Brain microvascular endothelial cell (primary cell): ENCODE data around the gene CCDC9B.

ENCODE experiments used
- DNase-seq: peaks from one replicate; pipeline ENCODE4 v3.0.0-alpha.2; 2020
- H3K27ac ChIP-seq: fragments of 250-450 bp; sonication (Bioruptor Pico); 2 replicates; pipeline ENCODE4 v1.5.1; 2020; ENCODE audit warnings: mild to moderate bottlenecking, moderate library complexity
- H3K27me3 ChIP-seq: fragments of 250-450 bp; sonication (Bioruptor Pico); replicated peaks from 2 replicates; pipeline ENCODE4 v1.5.1; 2020; ENCODE audit warnings: mild to moderate bottlenecking
- H3K36me3 ChIP-seq: fragments of 250-450 bp; sonication (Bioruptor Pico); replicated peaks from 2 replicates; pipeline ENCODE4 v1.5.1; 2020; ENCODE audit warnings: mild to moderate bottlenecking
- H3K4me3 ChIP-seq: 2 replicates; pipeline ENCODE4 v1.5.1; 2011; ENCODE audit warnings: low read depth, mild to moderate bottlenecking, control low read depth, low read length, moderate library complexity
- in situ Hi-C: cut with HindIII; loops from 2 replicates; pipeline ENCODE4 v1.10.0; 2017; ENCODE audit warnings: low sequenced_read_pairs, low pct_ligation_motif_present
- TF ChIP-seq, protein P1 (sequence below): IDR thresholded peaks from 2 replicates; pipeline ENCODE4 v1.5.1; 2011; ENCODE audit warnings: low read depth, mild to moderate bottlenecking, moderate library complexity, low read length, control low read depth, inconsistent platforms; ENCODE audit errors: missing control alignments

The CCDC9B gene

GRCh38 chr15:40327457-40327856, 13.3 kb downstream of the CCDC9B start:
- TF ChIP-seq, protein P1, sequence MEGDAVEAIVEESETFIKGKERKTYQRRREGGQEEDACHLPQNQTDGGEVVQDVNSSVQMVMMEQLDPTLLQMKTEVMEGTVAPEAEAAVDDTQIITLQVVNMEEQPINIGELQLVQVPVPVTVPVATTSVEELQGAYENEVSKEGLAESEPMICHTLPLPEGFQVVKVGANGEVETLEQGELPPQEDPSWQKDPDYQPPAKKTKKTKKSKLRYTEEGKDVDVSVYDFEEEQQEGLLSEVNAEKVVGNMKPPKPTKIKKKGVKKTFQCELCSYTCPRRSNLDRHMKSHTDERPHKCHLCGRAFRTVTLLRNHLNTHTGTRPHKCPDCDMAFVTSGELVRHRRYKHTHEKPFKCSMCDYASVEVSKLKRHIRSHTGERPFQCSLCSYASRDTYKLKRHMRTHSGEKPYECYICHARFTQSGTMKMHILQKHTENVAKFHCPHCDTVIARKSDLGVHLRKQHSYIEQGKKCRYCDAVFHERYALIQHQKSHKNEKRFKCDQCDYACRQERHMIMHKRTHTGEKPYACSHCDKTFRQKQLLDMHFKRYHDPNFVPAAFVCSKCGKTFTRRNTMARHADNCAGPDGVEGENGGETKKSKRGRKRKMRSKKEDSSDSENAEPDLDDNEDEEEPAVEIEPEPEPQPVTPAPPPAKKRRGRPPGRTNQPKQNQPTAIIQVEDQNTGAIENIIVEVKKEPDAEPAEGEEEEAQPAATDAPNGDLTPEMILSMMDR: no peak
- no peaks in the 10 kb centered on the region for H3K27me3 ChIP-seq
- in situ Hi-C loops: no loop called here
- peak overlapping the region; percentile 80 for H3K27ac ChIP-seq
- no peak for DNase-seq
- H3K36me3 ChIP-seq: no peaks in the 10 kb centered on the region
- no peak overlapping the region for H3K4me3 ChIP-seq

- no peak for DNase-seq
- Histone ChIP-seq H3K4me3 (no peak overlapping the region), H3K27ac (no peak overlapping the region), H3K27me3 (no peaks in the 10 kb centered on the region), H3K36me3 (no peaks in the 10 kb centered on the region)
- in situ Hi-C loops: no loop called here
- TF ChIP-seq, protein P1: no peak
Measured at GRCh38 chr15:40325700-40326099, 15.0 kb downstream of the CCDC9B start.

DNA sequence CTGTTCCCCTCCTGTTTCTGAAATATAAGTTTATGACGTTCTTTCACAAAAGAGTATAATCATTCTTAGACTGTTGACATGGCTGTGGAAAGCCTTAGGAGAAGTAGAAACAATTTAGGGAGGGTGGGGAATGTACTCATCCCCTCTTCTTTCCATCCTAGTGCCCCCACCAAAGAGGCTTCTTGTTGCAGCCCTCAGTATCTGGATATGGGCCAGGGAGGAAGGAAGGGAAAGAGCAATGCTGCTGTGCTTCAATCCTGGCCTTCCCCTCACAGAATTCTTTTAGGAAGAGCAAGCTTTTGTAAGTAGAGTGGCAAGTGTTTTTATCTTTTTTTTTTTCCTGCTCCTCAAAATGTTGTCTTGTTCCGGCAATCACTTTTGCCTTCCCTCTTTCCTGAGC, 15.6 kb downstream of the CCDC9B start:
- in situ Hi-C loops: no loop called here
- H3K4me3 ChIP-seq: peak overlapping the region; percentile 69
- DNase-seq: no peak
- TF ChIP-seq, protein P1: no peak
- no peaks in the 10 kb centered on the region for H3K36me3 ChIP-seq
- H3K27ac ChIP-seq: no peak overlapping the region
- H3K27me3 ChIP-seq: no peaks in the 10 kb centered on the region

- peak overlapping the region; percentile 69 for H3K4me3 ChIP-seq
- TF ChIP-seq, protein P1: no peak
- H3K27ac ChIP-seq: peak overlapping the region; percentile 19
- in situ Hi-C loops: no loop called here
- no peaks in the 10 kb centered on the region for H3K36me3 ChIP-seq
- DNase-seq: no peak
- no peaks in the 10 kb centered on the region for H3K27me3 ChIP-seq
Measured at GRCh38 chr15:40323953-40324937, 16.5 kb downstream of the CCDC9B start.

- DNase-seq: peak; percentile 92
Measured at GRCh38 chr15:40323239-40323952, 17.3 kb downstream of the CCDC9B start, which contains the start of gene INAFM2. TSS of gene INAFM2 (plus strand) at chr15:40323692. CDS start at chr15:40324056, 364 bp downstream.

More at GRCh38 chr15:40323239-40323952, 17.3 kb downstream of the CCDC9B start, which contains the start of gene INAFM2:
- in situ Hi-C loops: no loop called here
- H3K36me3 ChIP-seq: no peaks in the 10 kb centered on the region
- peak within 1 kb of the TSS; percentile 69 for H3K4me3 ChIP-seq
- peak within 1 kb of the TSS; percentile 19 for H3K27ac ChIP-seq
- no peaks in the 10 kb centered on the region for H3K27me3 ChIP-seq
- TF ChIP-seq, protein P1: peak; percentile 75
